Measurements from ENCODE around the gene GNAL.

- TF ChIP-seq CTCF (IDR thresholded peaks at IDR 0.05): no peak
- no peak for TF ChIP-seq POLR2A (IDR thresholded peaks at IDR 0.05)
Measured at GRCh38 chr18:11669271-11669947, 19.7 kb upstream of the GNAL start.

Data from thyroid gland (tissue), 4 donors.